ENCODE data around the gene GCC2. TPM values are rescaled to one million over a fixed set of nuclear protein-coding genes. Genes with fewer than 3 reads are reported as not detected.
"Not testable (repeated sequence)": the region's sequence is repeated elsewhere in the genome, so short reads cannot be mapped to it uniquely, and the experiment has no call there.

Gene GCC2
- total RNA-seq, 2 experiments from 2014 or later = 39.0 to 44.1 TPM

- DNase-seq (no peak), ATAC-seq (no peak)
- H3K9me3 Mint-ChIP-seq = no peaks in the 10 kb centered on the region
- no peak overlapping the region for H3K27ac Mint-ChIP-seq
- TF ChIP-seq, protein P1, sequence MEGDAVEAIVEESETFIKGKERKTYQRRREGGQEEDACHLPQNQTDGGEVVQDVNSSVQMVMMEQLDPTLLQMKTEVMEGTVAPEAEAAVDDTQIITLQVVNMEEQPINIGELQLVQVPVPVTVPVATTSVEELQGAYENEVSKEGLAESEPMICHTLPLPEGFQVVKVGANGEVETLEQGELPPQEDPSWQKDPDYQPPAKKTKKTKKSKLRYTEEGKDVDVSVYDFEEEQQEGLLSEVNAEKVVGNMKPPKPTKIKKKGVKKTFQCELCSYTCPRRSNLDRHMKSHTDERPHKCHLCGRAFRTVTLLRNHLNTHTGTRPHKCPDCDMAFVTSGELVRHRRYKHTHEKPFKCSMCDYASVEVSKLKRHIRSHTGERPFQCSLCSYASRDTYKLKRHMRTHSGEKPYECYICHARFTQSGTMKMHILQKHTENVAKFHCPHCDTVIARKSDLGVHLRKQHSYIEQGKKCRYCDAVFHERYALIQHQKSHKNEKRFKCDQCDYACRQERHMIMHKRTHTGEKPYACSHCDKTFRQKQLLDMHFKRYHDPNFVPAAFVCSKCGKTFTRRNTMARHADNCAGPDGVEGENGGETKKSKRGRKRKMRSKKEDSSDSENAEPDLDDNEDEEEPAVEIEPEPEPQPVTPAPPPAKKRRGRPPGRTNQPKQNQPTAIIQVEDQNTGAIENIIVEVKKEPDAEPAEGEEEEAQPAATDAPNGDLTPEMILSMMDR (IDR thresholded peaks at IDR 0.05) = no peak
- no peak overlapping the region for H3K4me3 Mint-ChIP-seq
- no peaks in the 10 kb centered on the region for H3K27me3 Mint-ChIP-seq
- peaks cover 33% of the 10 kb centered on the region for H3K36me3 Mint-ChIP-seq (ENCODE audit: low read depth)
- ChIA-PET POLR2A (no interaction called here), CTCF (interaction anchor here (0.5 kb wide), 1 partner anchor 112 kb away, joined by 3 read pairs; no protein-coding TSS in a partner anchor)
- intact Hi-C loops (cut with micrococcal nuclease) = no loop called here
- peaks cover 4% of the 10 kb centered on the region for H3K4me1 Mint-ChIP-seq (ENCODE audit: low read depth)
Measured at GRCh38 chr2:108485253-108485652, 36.2 kb downstream of the GCC2 start.

DNA sequence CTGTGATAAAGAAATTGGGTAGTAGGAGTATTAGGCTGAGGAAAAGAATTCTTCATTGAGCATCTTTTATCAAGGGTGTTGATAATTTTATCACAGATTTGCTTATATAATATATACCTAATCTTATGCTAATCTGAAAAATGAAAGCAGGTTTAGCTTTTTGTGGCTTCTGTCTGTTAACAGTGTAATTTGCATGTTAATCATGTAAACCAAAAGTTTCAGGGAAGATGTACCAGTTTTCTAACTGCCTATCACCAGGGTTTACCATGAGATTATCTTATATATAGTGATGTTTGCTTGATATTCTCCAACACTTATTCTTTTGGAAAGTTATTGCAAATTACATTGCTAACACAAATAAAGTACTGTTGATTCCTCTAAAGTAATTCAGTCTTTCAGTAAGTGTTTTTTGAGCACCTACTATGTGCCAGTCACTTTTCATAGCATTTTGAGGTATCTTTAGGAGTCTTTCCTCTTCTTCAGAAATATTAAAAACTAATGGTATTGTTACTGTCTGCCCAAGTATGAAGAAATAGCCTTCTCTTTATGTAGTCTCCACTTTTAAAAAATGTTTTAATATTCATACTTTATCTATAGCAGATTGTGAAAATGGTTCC is 41.6 kb downstream of the GCC2 start:
- H3K4me1 Mint-ChIP-seq (ENCODE audit: low read depth) = peaks cover 15% of the 10 kb centered on the region
- no peaks in the 10 kb centered on the region for H3K9me3 Mint-ChIP-seq
- ATAC-seq = no peak
- no peak for DNase-seq
- ChIA-PET CTCF (no interaction called here), POLR2A (no interaction called here)
- no peak overlapping the region for H3K4me3 Mint-ChIP-seq
- intact Hi-C loops (cut with micrococcal nuclease) = no loop called here
- TF ChIP-seq, protein P1 (IDR thresholded peaks at IDR 0.05) = no peak
- H3K27me3 Mint-ChIP-seq = no peaks in the 10 kb centered on the region
- no peak overlapping the region for H3K27ac Mint-ChIP-seq
- peaks cover 31% of the 10 kb centered on the region for H3K36me3 Mint-ChIP-seq (ENCODE audit: low read depth)

DNA sequence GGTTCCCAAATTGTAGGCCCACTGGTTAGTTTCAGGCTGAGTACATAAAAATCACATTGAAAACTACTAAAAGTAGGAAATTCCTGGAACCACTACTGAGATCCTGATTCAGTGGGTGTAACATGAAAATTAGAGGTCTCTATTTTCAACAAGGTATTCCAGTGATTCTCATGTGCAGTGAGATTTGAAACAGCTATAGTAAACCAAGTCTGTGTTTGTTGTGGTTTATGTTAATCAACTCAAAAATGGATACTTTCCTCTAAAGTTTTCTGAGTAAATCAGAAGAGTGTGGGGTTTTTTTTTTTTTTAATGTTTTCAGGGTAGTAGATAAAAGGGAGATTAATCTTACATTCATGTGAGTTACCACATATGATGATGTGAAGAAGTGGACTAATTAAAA is 42.8 kb downstream of the GCC2 start:
- Mint-ChIP-seq H3K4me3 (no peak overlapping the region), H3K9me3 (no peaks in the 10 kb centered on the region), H3K27me3 (no peaks in the 10 kb centered on the region), H3K36me3 (ENCODE audit: low read depth) (peaks cover 31% of the 10 kb centered on the region), H3K27ac (peak overlapping the region; percentile 52), H3K4me1 (ENCODE audit: low read depth) (peaks cover 15% of the 10 kb centered on the region)
- CTCF ChIA-PET = interaction anchor here (0.9 to 1.2 kb wide), 2 partner anchors 42 to 92 kb away, joined by 3 read pairs; partner anchors contain the start of gene LIMS1
- POLR2A ChIA-PET = no interaction called here
- intact Hi-C loops (cut with micrococcal nuclease) = no loop called here
- DNase-seq = no peak
- no peak for ATAC-seq
- TF ChIP-seq, protein P1 (IDR thresholded peaks at IDR 0.05) = no peak

DNA sequence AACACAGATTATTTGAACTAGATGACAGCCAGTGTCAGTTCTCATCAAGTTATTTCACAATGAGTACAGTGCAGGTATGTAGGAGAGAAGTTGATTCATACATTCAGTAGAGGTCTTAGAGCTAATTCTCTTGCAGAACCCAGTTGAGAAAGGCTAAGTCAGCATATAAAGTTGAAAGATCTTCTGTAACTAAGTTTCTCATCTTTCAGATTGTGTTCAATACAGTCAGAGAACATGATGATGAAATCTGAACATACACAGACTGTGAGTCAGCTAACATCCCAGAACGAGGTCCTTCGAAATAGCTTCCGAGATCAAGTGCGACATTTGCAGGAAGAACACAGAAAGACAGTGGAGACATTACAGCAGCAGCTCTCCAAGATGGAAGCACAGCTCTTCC is 43.4 kb downstream of the GCC2 start:
- CTCF ChIA-PET = interaction anchor here (0.9 to 1.2 kb wide), 2 partner anchors 42 to 92 kb away, joined by 3 read pairs; partner anchors contain the start of gene LIMS1
- H3K4me1 Mint-ChIP-seq (ENCODE audit: low read depth) = peaks cover 15% of the 10 kb centered on the region
- peak overlapping the region; percentile 27 for H3K27ac Mint-ChIP-seq
- POLR2A ChIA-PET = no interaction called here
- ATAC-seq (no peak), DNase-seq (no peak)
- TF ChIP-seq, protein P1 (IDR thresholded peaks at IDR 0.05) = no peak
- no peak overlapping the region for H3K4me3 Mint-ChIP-seq
- H3K36me3 Mint-ChIP-seq (ENCODE audit: low read depth) = peaks cover 31% of the 10 kb centered on the region
- no peaks in the 10 kb centered on the region for H3K9me3 Mint-ChIP-seq
- H3K27me3 Mint-ChIP-seq = no peaks in the 10 kb centered on the region
- intact Hi-C loops (cut with micrococcal nuclease) = no loop called here

DNA sequence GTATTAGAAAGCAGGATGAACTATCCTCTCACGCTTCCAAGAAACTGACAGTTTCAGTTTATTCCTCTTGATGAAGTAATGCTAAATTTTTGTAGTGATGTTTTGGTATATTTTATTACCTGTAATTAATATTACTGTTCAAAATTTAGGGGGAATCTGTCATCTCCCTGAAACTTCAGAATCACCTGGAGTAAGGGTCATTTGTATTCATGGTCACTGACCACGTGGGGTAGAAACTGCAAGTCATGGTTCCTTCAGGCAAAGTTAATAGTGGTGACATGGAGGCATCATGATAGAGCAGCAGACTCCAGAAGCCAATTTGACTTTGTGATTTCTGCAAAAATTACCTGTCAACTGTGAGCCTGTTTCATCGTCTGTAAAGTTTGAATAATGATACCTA is 47.2 kb downstream of the GCC2 start:
- H3K27me3 Mint-ChIP-seq; H3K27ac Mint-ChIP-seq; POLR2A ChIA-PET; DNase-seq; intact Hi-C loops (cut with micrococcal nuclease); CTCF ChIA-PET; H3K4me3 Mint-ChIP-seq; H3K9me3 Mint-ChIP-seq; ATAC-seq: not testable (repeated sequence)
- H3K4me1 Mint-ChIP-seq (ENCODE audit: low read depth) = peaks cover 13% of the 10 kb centered on the region
- H3K36me3 Mint-ChIP-seq (ENCODE audit: low read depth) = peaks cover 28% of the 10 kb centered on the region

- intact Hi-C loops (cut with micrococcal nuclease); POLR2A ChIA-PET; H3K27ac Mint-ChIP-seq; H3K27me3 Mint-ChIP-seq; CTCF ChIA-PET; ATAC-seq; H3K4me3 Mint-ChIP-seq; DNase-seq; H3K4me1 Mint-ChIP-seq (ENCODE audit: low read depth); H3K9me3 Mint-ChIP-seq: not testable (repeated sequence)
- H3K36me3 Mint-ChIP-seq (ENCODE audit: low read depth) = peaks cover 30% of the 10 kb centered on the region
Measured at GRCh38 chr2:108507620-108508019, 58.6 kb downstream of the GCC2 start.

DNA sequence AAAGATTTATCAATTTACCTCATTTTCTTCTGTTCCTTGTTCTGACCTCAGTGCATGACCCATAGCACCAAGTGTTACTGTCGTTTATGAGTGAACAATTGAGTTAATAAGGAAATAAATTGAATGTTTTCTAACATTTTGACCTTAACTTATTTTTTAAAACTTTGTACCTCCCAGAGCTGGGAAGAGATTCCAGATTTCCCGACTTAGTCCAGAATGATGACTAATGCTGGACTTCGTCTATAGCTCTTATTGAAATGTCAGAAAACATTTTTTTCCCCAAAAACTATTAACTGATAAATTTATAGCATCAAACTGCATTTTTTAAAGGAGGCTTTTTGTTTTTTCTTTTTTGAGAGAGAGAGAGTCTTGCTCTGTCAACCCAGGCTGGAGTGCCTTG is 63.4 kb downstream of the GCC2 start:
- H3K4me1 Mint-ChIP-seq (ENCODE audit: low read depth); DNase-seq; H3K4me3 Mint-ChIP-seq; CTCF ChIA-PET; intact Hi-C loops (cut with micrococcal nuclease); ATAC-seq; H3K27me3 Mint-ChIP-seq; H3K27ac Mint-ChIP-seq; POLR2A ChIA-PET; H3K9me3 Mint-ChIP-seq: not testable (repeated sequence)
- H3K36me3 Mint-ChIP-seq (ENCODE audit: low read depth) = peaks cover 14% of the 10 kb centered on the region

DNA sequence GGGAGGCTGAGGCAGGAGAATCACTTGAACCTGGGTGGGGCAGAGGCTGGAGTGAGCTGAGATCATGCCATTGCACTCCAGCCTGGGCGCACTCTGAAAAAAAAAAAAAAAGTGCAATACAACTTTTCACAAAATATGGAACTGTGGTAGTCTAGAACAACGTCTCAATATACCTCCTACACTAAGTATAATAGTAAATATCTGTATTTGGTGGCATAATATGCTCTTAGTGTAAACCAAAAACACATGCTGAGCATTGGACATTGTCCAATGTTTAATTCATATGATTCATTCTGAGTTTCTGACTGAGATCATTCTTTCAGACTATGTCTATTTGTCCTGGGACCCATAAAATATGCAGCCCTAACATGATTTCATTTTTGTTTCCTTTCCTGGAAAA is 65.5 kb downstream of the GCC2 start:
- H3K27ac Mint-ChIP-seq; CTCF ChIA-PET; H3K9me3 Mint-ChIP-seq; H3K4me3 Mint-ChIP-seq; H3K4me1 Mint-ChIP-seq (ENCODE audit: low read depth); ATAC-seq; POLR2A ChIA-PET; DNase-seq; H3K27me3 Mint-ChIP-seq; intact Hi-C loops (cut with micrococcal nuclease): not testable (repeated sequence)
- H3K36me3 Mint-ChIP-seq (ENCODE audit: low read depth) = peaks cover 16% of the 10 kb centered on the region

DNA sequence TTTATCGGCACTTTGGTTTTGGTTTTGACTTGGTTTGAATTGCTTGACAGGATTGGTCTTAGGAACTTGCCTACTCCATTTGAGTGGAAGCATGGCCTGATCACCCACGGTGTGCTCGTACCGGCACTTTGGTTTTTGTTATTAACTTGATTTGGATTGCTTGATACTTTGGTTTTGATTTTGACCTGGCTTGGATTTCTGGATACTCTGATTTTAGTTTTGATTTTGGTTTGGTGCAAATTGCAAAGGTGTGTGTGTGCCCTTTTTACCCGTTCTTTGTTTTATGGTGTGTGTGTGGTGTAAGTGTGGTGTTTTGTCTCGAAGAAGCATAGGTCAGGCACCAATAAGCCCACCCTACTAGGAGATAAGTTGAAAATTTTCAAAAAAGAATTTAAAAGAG is 75.7 kb downstream of the GCC2 start:
- H3K27ac Mint-ChIP-seq; ATAC-seq; H3K4me1 Mint-ChIP-seq (ENCODE audit: low read depth); POLR2A ChIA-PET; intact Hi-C loops (cut with micrococcal nuclease); H3K27me3 Mint-ChIP-seq; H3K4me3 Mint-ChIP-seq; H3K36me3 Mint-ChIP-seq (ENCODE audit: low read depth); CTCF ChIA-PET; DNase-seq; H3K9me3 Mint-ChIP-seq: not testable (repeated sequence)

All from activated CD8-positive, alpha-beta T cell treated with anti-CD3 and anti-CD28 coated beads for 36 hours (primary cell).